NCI-H345 treated with DMSO at 0.1 percent for 48 hours (cell line): ENCODE measurements around the gene DGLUCY.
"Not testable (repeated sequence)": the region's sequence is repeated elsewhere in the genome, so short reads cannot be mapped to it uniquely, and the experiment has no call there.

ENCODE experiments used
- DNase-seq: peaks from one replicate; lab custom pipeline; 2025; ENCODE audit not compliant: unreplicated experiment; lab: John Stamatoyannopoulos, UW

Gene DGLUCY

GRCh38 chr14:91138511-91139359, 24.9 kb downstream of the DGLUCY start:
- DNase-seq, result peak; percentile 1

- no peak for DNase-seq
Measured at GRCh38 chr14:91139776-91140175, 25.9 kb downstream of the DGLUCY start.

- DNase-seq, result peak; percentile 3
Measured at GRCh38 chr14:91140672-91141071, 26.8 kb downstream of the DGLUCY start.

GRCh38 chr14:91142214-91142668, 28.4 kb downstream of the DGLUCY start:
- no peak for DNase-seq

GRCh38 chr14:91143862-91144261, 30.0 kb downstream of the DGLUCY start:
- no peak for DNase-seq

- no peak for DNase-seq
Measured at GRCh38 chr14:91144425-91145145, 30.7 kb downstream of the DGLUCY start.

GRCh38 chr14:91145391-91146160, 31.7 kb downstream of the DGLUCY start:
- no peak for DNase-seq

- no peak for DNase-seq
Measured at GRCh38 chr14:91146661-91147060, 32.8 kb downstream of the DGLUCY start.

- no peak for DNase-seq
Measured at GRCh38 chr14:91149462-91149861, 35.6 kb downstream of the DGLUCY start.

- no peak for DNase-seq
Measured at GRCh38 chr14:91152499-91152898, 38.6 kb downstream of the DGLUCY start.

GRCh38 chr14:91153360-91153759, 39.5 kb downstream of the DGLUCY start:
- DNase-seq, result no peak

GRCh38 chr14:91154851-91155625, 41.2 kb downstream of the DGLUCY start:
- peak; percentile 96 for DNase-seq

GRCh38 chr14:91155626-91156089, 41.8 kb downstream of the DGLUCY start:
- no peak for DNase-seq

GRCh38 chr14:91156142-91156666, 42.3 kb downstream of the DGLUCY start:
- not testable (repeated sequence) for DNase-seq

- not testable (repeated sequence) for DNase-seq
Measured at GRCh38 chr14:91156877-91157276, 43.0 kb downstream of the DGLUCY start.

- no peak for DNase-seq
Measured at GRCh38 chr14:91158091-91158790, 44.4 kb downstream of the DGLUCY start.

GRCh38 chr14:91159182-91159581, 45.3 kb downstream of the DGLUCY start:
- DNase-seq, result no peak

GRCh38 chr14:91159906-91160305, 46.0 kb downstream of the DGLUCY start:
- no peak for DNase-seq

GRCh38 chr14:91163316-91163715, 49.4 kb downstream of the DGLUCY start:
- no peak for DNase-seq

GRCh38 chr14:91164676-91165075, 50.8 kb downstream of the DGLUCY start:
- DNase-seq, result no peak
